Breast epithelium (tissue), 3 donors: ENCODE measurements around the gene SLC26A4.

ENCODE experiments used
- POLR2A ChIP-seq: fragments of 450-650 bp; IDR thresholded peaks from one replicate; pipeline ENCODE4 v1.6.1; 2016; ENCODE audit warnings: antibody characterized with exemption, mild to moderate bottlenecking, moderate library complexity
- POLR2AphosphoS5 ChIP-seq, 3 donors: sonication (generic); formaldehyde crosslinking; IDR thresholded peaks; one replicate each; pipeline ENCODE4 v1.6.1; 2017; ENCODE audit warnings: antibody characterized with exemption in 3 of 3
- TF ChIP-seq, protein P1 (sequence below), 3 donors: fragments of 450-650 bp; IDR thresholded peaks; one replicate each; pipeline ENCODE4 v1.5.1; 2016 to 2017; ENCODE audit warnings: antibody characterized with exemption in 3 of 3, mild to moderate bottlenecking in 3 of 3, moderate library complexity in 3 of 3

DNA sequence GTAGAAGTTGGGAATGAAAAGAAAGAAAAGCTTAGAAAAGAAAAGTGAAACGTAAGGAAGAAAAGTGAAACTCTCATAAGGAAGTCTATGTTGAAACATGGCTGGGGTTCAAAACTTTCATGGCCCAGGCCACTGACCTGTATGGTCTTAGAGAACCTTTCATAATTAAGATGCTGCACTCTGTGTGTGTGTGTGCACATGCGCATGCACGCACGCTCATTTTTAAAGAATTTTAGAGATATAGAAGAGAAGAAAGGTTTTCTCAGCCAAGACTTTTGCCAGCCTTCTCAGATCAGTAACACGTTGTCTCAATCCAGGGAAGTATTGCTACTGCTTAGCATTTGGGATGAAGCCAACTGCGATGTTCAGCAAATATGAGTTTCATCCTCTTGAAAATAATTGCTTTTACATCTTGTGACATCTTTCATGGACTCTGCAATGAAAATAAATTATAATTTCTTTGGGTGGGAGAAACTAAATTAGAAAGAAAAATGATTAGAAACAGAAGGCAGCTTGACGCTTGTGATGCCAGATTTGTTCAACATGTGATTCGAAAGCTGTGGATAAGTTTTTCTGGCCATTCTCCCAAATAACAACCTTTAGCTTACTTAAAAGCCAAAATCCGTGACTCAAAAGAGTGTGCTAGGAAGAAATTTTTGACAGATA is 16.2 kb upstream of the SLC26A4 start:
- TF ChIP-seq, protein P1, sequence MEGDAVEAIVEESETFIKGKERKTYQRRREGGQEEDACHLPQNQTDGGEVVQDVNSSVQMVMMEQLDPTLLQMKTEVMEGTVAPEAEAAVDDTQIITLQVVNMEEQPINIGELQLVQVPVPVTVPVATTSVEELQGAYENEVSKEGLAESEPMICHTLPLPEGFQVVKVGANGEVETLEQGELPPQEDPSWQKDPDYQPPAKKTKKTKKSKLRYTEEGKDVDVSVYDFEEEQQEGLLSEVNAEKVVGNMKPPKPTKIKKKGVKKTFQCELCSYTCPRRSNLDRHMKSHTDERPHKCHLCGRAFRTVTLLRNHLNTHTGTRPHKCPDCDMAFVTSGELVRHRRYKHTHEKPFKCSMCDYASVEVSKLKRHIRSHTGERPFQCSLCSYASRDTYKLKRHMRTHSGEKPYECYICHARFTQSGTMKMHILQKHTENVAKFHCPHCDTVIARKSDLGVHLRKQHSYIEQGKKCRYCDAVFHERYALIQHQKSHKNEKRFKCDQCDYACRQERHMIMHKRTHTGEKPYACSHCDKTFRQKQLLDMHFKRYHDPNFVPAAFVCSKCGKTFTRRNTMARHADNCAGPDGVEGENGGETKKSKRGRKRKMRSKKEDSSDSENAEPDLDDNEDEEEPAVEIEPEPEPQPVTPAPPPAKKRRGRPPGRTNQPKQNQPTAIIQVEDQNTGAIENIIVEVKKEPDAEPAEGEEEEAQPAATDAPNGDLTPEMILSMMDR (IDR thresholded peaks at IDR 0.05) = no peak
- no peak for TF ChIP-seq POLR2A
- no peak for TF ChIP-seq POLR2AphosphoS5 (IDR thresholded peaks at IDR 0.05)
